Left lung (tissue), 10 donors: ENCODE measurements around the gene HOXA10. TPM values are rescaled to one million over a fixed set of nuclear protein-coding genes. Genes with fewer than 3 reads are reported as not detected.

Experiments
- ATAC-seq: fragments of 200-7000 bp; cut with Tn5 transposase; one replicate; pipeline ENCODE4 v1.9.1; 2020; ENCODE audit warnings: moderate library complexity
- DNase-seq, 4 donors: peaks; one replicate each; pipeline ENCODE4 v3.0.0-alpha.2; 2013 to 2020
- H3K27ac ChIP-seq, 2 donors: fragments of 200-600 bp; sonication (generic) in 1 of 2; one replicate each; pipeline versions ENCODE4 v1.5.0 to v1.8.0; 2020 to 2021
- H3K27me3 ChIP-seq, 2 donors: fragments of 200-600 bp; sonication (generic) in 1 of 2; one replicate each; pipeline versions ENCODE4 v1.5.0 to v1.8.0; 2020 to 2021
- H3K36me3 ChIP-seq, 2 donors: fragments of 200-600 bp; sonication (generic) in 1 of 2; one replicate each; pipeline versions ENCODE4 v1.5.0 to v1.8.0; 2020 to 2021
- H3K4me1 ChIP-seq, 2 donors: fragments of 200-600 bp; one replicate each; pipeline ENCODE4 v1.8.0; 2021
- H3K4me3 ChIP-seq, 2 donors: fragments of 200-600 bp; sonication (generic) in 1 of 2; one replicate each; pipeline versions ENCODE4 v1.5.0 to v1.8.0; 2020 to 2021; ENCODE audit warnings: mild to moderate bottlenecking in 1 of 2
- H3K9me3 ChIP-seq, 2 donors: fragments of 200-600 bp; sonication (generic) in 1 of 2; one replicate each; pipeline versions ENCODE4 v1.5.0 to v1.8.0; 2020 to 2021
- CTCF ChIP-seq, 2 donors: fragments of 200-600 bp; sonication (generic) in 1 of 2; IDR thresholded peaks; one replicate each; pipeline versions ENCODE4 v1.5.0 to v1.8.0; 2021; ENCODE audit warnings: antibody characterized with exemption in 2 of 2
- intact Hi-C, 2 donors: fragments of 100-400 bp; cut with DNase I; formaldehyde crosslinking; loops; one replicate each; pipeline versions ENCODE4 v1.11.2 to v1.14.2; 2022
- polyA plus RNA-seq, 6 donors: library from polyadenylated mRNA; unstranded; fragments of 120-200 nt; gene quantifications; one replicate each; pipeline ENCODE4 v1.2.1, GENCODE V29; 2013; ENCODE audit not compliant: insufficient read length in 6 of 6
- total RNA-seq, 2 donors: library from RNA; stranded (reverse); fragmentation: NEBNext Ultra II Directional; extraction: Animal tissue kit (Norgen Biotek cat#: 25700); gene quantifications; one replicate each; pipeline ENCODE4 v1.2.1, GENCODE V29; 2021
- donor health status: DM: no; HTN: yes; CAD: no.
- donor health status: DM: no; HTN: no; CAD: no.

The HOXA10 gene
- total and polyA plus RNA-seq, 8 donors = 0.34 to 1.3 (median 0.41) TPM; not detected in 1

DNA sequence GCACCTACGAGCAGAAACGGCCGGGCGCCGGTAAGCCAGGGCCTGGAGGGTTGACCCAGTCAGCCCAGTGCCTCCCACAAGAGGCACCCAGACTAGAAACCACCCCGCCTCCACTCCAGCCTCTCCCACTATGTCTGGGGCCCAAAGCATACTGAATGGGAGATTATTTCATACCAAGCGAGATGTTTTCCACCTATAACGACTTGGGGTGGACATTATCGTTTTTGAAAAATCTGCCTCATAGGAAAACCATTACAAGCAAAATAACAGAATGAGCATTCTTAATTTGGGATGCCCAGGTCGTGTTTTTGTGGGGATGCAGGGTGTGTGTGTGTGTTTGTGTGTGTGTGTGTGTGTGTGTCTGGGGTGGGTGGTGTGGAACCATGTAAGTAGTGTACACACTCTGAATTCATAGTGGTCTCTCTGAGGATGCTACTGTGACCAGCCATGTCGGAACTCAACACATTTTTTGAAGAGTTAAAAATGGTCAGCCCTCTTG lies 28.2 kb downstream of the HOXA10 start:
- intact Hi-C loops = no loop called here
- no peak for ATAC-seq
- TF ChIP-seq CTCF (IDR thresholded peaks at IDR 0.05) = no peak

GRCh38 chr7:27145165-27145913 lies 28.8 kb downstream of the HOXA10 start:
- peaks cover 39 to 100% of the 10 kb centered on the region in 2 donors for H3K27me3 ChIP-seq
- DNase-seq = peak in 3 of 4 donors; percentile 26 to 81 (median 60)
- intact Hi-C loops = no loop called here
- TF ChIP-seq CTCF (IDR thresholded peaks at IDR 0.05) = no peak
- H3K4me1 ChIP-seq = peaks cover 0 to 31% of the 10 kb centered on the region in 2 donors
- no peaks in the 10 kb centered on the region for H3K9me3 ChIP-seq
- H3K36me3 ChIP-seq = no peaks in the 10 kb centered on the region
- H3K4me3 ChIP-seq = peak overlapping the region; percentile 7 to 52
- ATAC-seq = no peak
- H3K27ac ChIP-seq = peak overlapping the region; percentile 74 to 87

More for the DNA sequence above, 28.2 kb downstream of the HOXA10 start:
- Histone ChIP-seq H3K27ac (peak overlapping the region; percentile 74 to 87), H3K9me3 (no peaks in the 10 kb centered on the region), H3K4me3 (peak overlapping the region; percentile 7 to 52), H3K4me1 (peaks cover 0 to 38% of the 10 kb centered on the region in 2 donors), H3K27me3 (peaks cover 41 to 100% of the 10 kb centered on the region in 2 donors), H3K36me3 (no peaks in the 10 kb centered on the region)
- DNase-seq = peak in 1 of 4 donors; percentile 17

DNA sequence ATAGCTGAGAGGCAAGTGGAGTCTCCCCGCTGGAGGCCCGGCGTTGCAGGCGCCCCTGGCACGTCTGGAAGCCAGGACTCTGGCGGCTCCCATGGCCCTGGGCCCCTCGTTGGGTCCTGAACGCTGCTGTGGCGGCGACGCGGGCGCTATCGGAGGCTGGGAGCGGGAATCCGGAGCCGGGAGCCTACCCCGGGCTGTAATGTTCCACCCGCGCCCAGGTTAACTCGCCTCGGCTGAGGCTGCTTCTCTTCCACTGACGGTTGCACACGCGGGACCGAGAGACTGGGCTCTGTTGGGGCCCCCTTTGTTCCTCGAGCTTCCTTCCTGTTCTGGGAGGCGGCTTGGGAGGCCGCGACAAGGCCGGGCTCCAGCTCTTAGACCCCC lies 29.3 kb downstream of the HOXA10 start:
- Histone ChIP-seq H3K4me1 (peaks cover 0 to 28% of the 10 kb centered on the region in 2 donors), H3K36me3 (no peaks in the 10 kb centered on the region), H3K27ac (peak overlapping the region; percentile 74 to 87), H3K9me3 (no peaks in the 10 kb centered on the region), H3K27me3 (peaks cover 38 to 100% of the 10 kb centered on the region in 2 donors), H3K4me3 (peak overlapping the region in 1 of 2 donors; percentile 52)
- intact Hi-C loops = loop anchor here in 1 of 2 donors (5.0 kb wide), 1 partner anchor 47 kb away; the partner anchor contains the start of gene HOXA1
- ATAC-seq (no peak), DNase-seq (peak in 3 of 4 donors; percentile 31 to 66 (median 49))
- TF ChIP-seq CTCF (IDR thresholded peaks at IDR 0.05) = no peak

GRCh38 chr7:27143950-27144780 lies 30.0 kb downstream of the HOXA10 start:
- peaks cover 35 to 100% of the 10 kb centered on the region in 2 donors for H3K27me3 ChIP-seq
- H3K4me1 ChIP-seq = peaks cover 0 to 24% of the 10 kb centered on the region in 2 donors
- DNase-seq (peak in 1 of 4 donors; percentile 32), ATAC-seq (no peak)
- no peaks in the 10 kb centered on the region for H3K36me3 ChIP-seq
- intact Hi-C loops = loop anchor here in 1 of 2 donors (2.0 to 5.0 kb wide), 2 partner anchors 47 to 287 kb away; partner anchors contain the start of gene HOXA1
- peak overlapping the region; percentile 6 to 52 for H3K4me3 ChIP-seq
- H3K9me3 ChIP-seq = no peaks in the 10 kb centered on the region
- peak overlapping the region; percentile 74 to 87 for H3K27ac ChIP-seq
- TF ChIP-seq CTCF (IDR thresholded peaks at IDR 0.05) = no peak
